SK-N-SH treated with all-trans-retinoic acid at 6 μM for 48 hours (cell line): ENCODE measurements around the gene LPGAT1.

Experiments
- ATAC-seq: fragments of 200-7000 bp; cut with Tn5 transposase; 3 replicates; pipeline ENCODE4 v1.9.1; 2020; ENCODE audit warnings: mild to moderate bottlenecking, moderate library complexity
- ARNTL ChIP-seq: fragments of 450-650 bp; formaldehyde crosslinking; IDR thresholded peaks from 2 replicates; pipeline ENCODE4 v1.5.0; 2020; ENCODE audit warnings: low read depth, mild to moderate bottlenecking, moderate library complexity, borderline replicate concordance
- BACH2 ChIP-seq: fragments of 250-450 bp; sonication (Bioruptor Pico); IDR thresholded peaks from 2 replicates; pipeline ENCODE4 v1.9.0; 2021; ENCODE audit warnings: mild to moderate bottlenecking, borderline replicate concordance
- CREB5 ChIP-seq: fragments of 250-450 bp; sonication (Bioruptor Pico); IDR thresholded peaks from 2 replicates; pipeline ENCODE4 v1.5.1; 2020; ENCODE audit warnings: low read depth, mild to moderate bottlenecking, moderate library complexity
- CSDC2 ChIP-seq: fragments of 250-450 bp; sonication (Bioruptor Pico); IDR thresholded peaks from 2 replicates; pipeline ENCODE4 v1.5.0; 2020; ENCODE audit warnings: mild to moderate bottlenecking, moderate library complexity
- ESRRG ChIP-seq: fragments of 250-450 bp; sonication (Bioruptor Pico); IDR thresholded peaks from 2 replicates; pipeline ENCODE4 v1.6.1; 2021; ENCODE audit warnings: mild to moderate bottlenecking
- GLIS3 ChIP-seq: fragments of 250-450 bp; sonication (Bioruptor Pico); IDR thresholded peaks from 2 replicates; pipeline ENCODE4 v1.5.0; 2020; ENCODE audit warnings: mild to moderate bottlenecking, moderate library complexity
- ISL1 ChIP-seq: fragments of 250-450 bp; sonication (Bioruptor Pico); IDR thresholded peaks from 2 replicates; pipeline ENCODE4 v2.1.2; 2022; ENCODE audit warnings: mild to moderate bottlenecking, moderate library complexity
- OSR1 ChIP-seq: fragments of 250-450 bp; sonication (Bioruptor Pico); IDR thresholded peaks from 2 replicates; pipeline ENCODE4 v1.8.0; 2022; ENCODE audit warnings: moderate library complexity, mild to moderate bottlenecking, inconsistent platforms
- PATZ1 ChIP-seq: fragments of 250-450 bp; sonication (Bioruptor Pico); IDR thresholded peaks from 2 replicates; pipeline ENCODE4 v1.8.0; 2020; ENCODE audit warnings: mild to moderate bottlenecking, moderate library complexity, borderline replicate concordance
- POU6F1 ChIP-seq: fragments of 250-450 bp; sonication (Bioruptor Pico); IDR thresholded peaks from 2 replicates; pipeline ENCODE4 v1.8.0; 2021; ENCODE audit warnings: low read depth, mild to moderate bottlenecking, moderate library complexity, borderline replicate concordance
- PPARA ChIP-seq: fragments of 250-450 bp; sonication (Bioruptor Pico); IDR thresholded peaks from 2 replicates; pipeline ENCODE4 v1.5.0; 2020; ENCODE audit warnings: mild to moderate bottlenecking, borderline replicate concordance
- RARB ChIP-seq: fragments of 250-450 bp; sonication (Bioruptor Pico); IDR thresholded peaks from 2 replicates; pipeline ENCODE4 v1.8.0; 2021; ENCODE audit warnings: mild to moderate bottlenecking, moderate library complexity
- SNAI2 ChIP-seq: fragments of 250-450 bp; sonication (Bioruptor Pico); IDR thresholded peaks from 2 replicates; pipeline ENCODE4 v1.5.0; 2020; ENCODE audit warnings: mild to moderate bottlenecking, moderate library complexity
- TCF4 ChIP-seq: fragments of 250-450 bp; sonication (Bioruptor Pico); IDR thresholded peaks from 2 replicates; pipeline ENCODE4 v1.8.0; 2021; ENCODE audit warnings: mild to moderate bottlenecking, moderate library complexity, borderline replicate concordance
- TOX ChIP-seq: fragments of 250-450 bp; sonication (Bioruptor Pico); IDR thresholded peaks from 2 replicates; pipeline ENCODE4 v1.8.0; 2021; ENCODE audit warnings: mild to moderate bottlenecking, moderate library complexity, borderline replicate concordance
- TSHZ2 ChIP-seq: fragments of 250-450 bp; sonication (Bioruptor Pico); IDR thresholded peaks from 2 replicates; pipeline ENCODE4 v1.5.0; 2020; ENCODE audit warnings: mild to moderate bottlenecking, moderate library complexity
- ZC3H10 ChIP-seq: fragments of 250-450 bp; sonication (Bioruptor Pico); IDR thresholded peaks from 2 replicates; pipeline ENCODE4 v1.5.1; 2021; ENCODE audit warnings: mild to moderate bottlenecking, moderate library complexity
- ZFP3 ChIP-seq: fragments of 250-450 bp; sonication (Bioruptor Pico); IDR thresholded peaks from 2 replicates; pipeline ENCODE4 v1.5.0; 2020; ENCODE audit warnings: mild to moderate bottlenecking, moderate library complexity
- ZFP30 ChIP-seq: fragments of 450-650 bp; formaldehyde crosslinking; IDR thresholded peaks from 2 replicates; pipeline ENCODE4 v1.5.0; 2022; ENCODE audit warnings: mild to moderate bottlenecking, moderate library complexity
- ZNF565 ChIP-seq: fragments of 450-650 bp; formaldehyde crosslinking; conservative IDR thresholded peaks from 2 replicates; pipeline ENCODE4 v1.5.0; 2020; ENCODE audit warnings: low read depth, mild to moderate bottlenecking, moderate library complexity
- ZNF70 ChIP-seq: fragments of 450-650 bp; formaldehyde crosslinking; IDR thresholded peaks from 2 replicates; pipeline ENCODE4 v1.5.0; 2020; ENCODE audit warnings: mild to moderate bottlenecking, moderate library complexity
- ZNF8 ChIP-seq: fragments of 450-650 bp; formaldehyde crosslinking; IDR thresholded peaks from 2 replicates; pipeline ENCODE4 v1.5.0; 2020; ENCODE audit warnings: mild to moderate bottlenecking, moderate library complexity

LPGAT1 gene

GRCh38 chr1:211726467-211726995 is 104.0 kb downstream of the LPGAT1 start:
- TF ChIP-seq ZC3H10 (CRISPR knock-in tag) (no peak), ZNF565 (no peak), GLIS3 (no peak), TOX (no peak), CSDC2 (no peak), SNAI2 (CRISPR knock-in tag) (no peak), RARB (CRISPR knock-in tag) (no peak), ZNF70 (CRISPR knock-in tag) (no peak), CREB5 (no peak), ISL1 (CRISPR knock-in tag) (no peak), BACH2 (CRISPR knock-in tag) (no peak), ARNTL (CRISPR knock-in tag) (no peak), ESRRG (CRISPR knock-in tag) (no peak)
- TF ChIP-seq, all 23 proteins: peak for 0
- no peak for ATAC-seq

GRCh38 chr1:211724687-211725196 is 105.8 kb downstream of the LPGAT1 start:
- TF ChIP-seq TSHZ2 (CRISPR knock-in tag) (no peak), POU6F1 (no peak), ARNTL (CRISPR knock-in tag) (no peak), BACH2 (CRISPR knock-in tag) (no peak), TCF4 (CRISPR knock-in tag) (no peak), RARB (CRISPR knock-in tag) (no peak), ZFP3 (CRISPR knock-in tag) (no peak), OSR1 (CRISPR knock-in tag) (no peak), ZNF70 (CRISPR knock-in tag) (no peak), CSDC2 (no peak), GLIS3 (no peak), TOX (no peak), ZNF565 (no peak), SNAI2 (CRISPR knock-in tag) (no peak), ESRRG (CRISPR knock-in tag) (no peak)
- ATAC-seq, result peak; percentile 30; the same call in 2 of the 3 replicates

- no peak for ATAC-seq
- TF ChIP-seq CREB5, result no peak
- no peak for TF ChIP-seq ZC3H10 (CRISPR knock-in tag)
- no peak for TF ChIP-seq TSHZ2 (CRISPR knock-in tag)
- no peak for TF ChIP-seq GLIS3
- no peak for TF ChIP-seq ZFP3 (CRISPR knock-in tag)
- TF ChIP-seq POU6F1, result no peak
- no peak for TF ChIP-seq ZNF565
- no peak for TF ChIP-seq ZNF8 (CRISPR knock-in tag)
- no peak for TF ChIP-seq ARNTL (CRISPR knock-in tag)
- TF ChIP-seq OSR1 (CRISPR knock-in tag), result no peak
- no peak for TF ChIP-seq PPARA
- TF ChIP-seq PATZ1 (CRISPR knock-in tag), result no peak
- no peak for TF ChIP-seq CSDC2
- TF ChIP-seq ZFP30, result no peak
- TF ChIP-seq ISL1 (CRISPR knock-in tag), result no peak
Observed at GRCh38 chr1:211723273-211723672, 107.3 kb downstream of the LPGAT1 start.
